ENCODE measurements around the gene ZFPL1. TPM values are rescaled to one million over a fixed set of nuclear protein-coding genes. Genes with fewer than 3 reads are reported as not detected.

Gene ZFPL1
- total RNA-seq, 1 donor from 2014 or later: 14.7 TPM

DNA sequence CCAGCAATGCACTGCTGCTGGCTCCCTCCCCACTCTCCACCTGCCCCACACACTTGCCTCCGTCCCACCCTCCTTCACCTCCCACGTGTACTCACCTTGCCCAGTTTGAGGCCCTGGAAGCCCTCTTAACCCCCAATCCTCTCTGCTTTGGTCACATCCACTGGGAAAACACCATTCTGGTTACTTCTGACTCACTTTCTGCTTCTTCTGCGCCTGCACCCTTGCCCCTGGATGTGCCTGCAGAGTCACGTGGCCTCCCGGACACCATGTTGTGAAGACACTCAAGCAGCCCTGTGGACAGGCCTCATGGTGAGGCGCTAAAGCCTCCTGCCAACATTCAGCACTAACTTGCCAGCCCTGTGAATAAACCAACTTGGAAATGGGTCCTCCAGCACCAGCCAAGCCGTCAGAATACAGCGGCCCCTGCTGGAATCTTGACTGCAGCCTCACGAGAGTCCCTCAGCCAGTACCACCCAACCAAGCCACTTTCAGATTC is 23.1 kb upstream of the ZFPL1 start:
- DNase-seq: no peak

DNA sequence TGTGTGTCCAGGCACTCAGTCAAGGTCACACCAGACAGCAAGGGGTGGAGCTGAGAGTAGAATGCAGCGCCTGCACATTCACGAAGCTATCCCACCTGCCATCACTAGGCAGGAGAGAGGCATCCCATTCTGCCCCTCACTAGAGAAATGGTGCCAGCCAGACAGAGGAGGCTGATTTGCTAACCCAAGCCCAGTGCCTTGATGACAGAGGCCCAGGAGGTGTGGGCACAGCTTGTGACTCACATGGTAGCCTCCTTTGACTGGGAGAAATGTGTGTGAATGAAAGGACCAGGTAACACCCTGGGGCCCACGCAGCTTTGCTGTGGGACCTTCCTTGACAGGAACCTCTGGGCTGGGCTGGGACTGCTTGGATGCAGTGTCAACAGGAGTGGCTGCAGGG is 20.5 kb upstream of the ZFPL1 start:
- no peak for DNase-seq

DNA sequence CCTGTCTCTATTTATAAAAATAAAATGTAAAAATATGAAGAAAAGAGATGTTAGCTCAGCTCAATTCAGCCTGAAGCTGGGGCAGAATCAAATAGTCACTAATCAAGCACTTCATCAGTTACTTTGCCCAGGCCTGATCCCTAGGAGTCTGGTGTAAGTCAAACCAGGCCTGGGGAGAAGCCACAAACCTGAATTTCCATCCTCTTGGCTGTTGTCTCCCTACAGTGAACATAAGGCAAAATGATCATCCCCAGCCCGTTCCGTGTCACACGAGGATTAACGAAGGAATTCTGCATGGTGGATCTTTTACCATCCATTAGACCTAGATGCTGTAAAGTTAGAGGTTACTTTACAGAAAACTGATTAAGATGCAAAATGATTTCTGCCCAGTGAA is 19.2 kb upstream of the ZFPL1 start:
- no peak for DNase-seq

DNA sequence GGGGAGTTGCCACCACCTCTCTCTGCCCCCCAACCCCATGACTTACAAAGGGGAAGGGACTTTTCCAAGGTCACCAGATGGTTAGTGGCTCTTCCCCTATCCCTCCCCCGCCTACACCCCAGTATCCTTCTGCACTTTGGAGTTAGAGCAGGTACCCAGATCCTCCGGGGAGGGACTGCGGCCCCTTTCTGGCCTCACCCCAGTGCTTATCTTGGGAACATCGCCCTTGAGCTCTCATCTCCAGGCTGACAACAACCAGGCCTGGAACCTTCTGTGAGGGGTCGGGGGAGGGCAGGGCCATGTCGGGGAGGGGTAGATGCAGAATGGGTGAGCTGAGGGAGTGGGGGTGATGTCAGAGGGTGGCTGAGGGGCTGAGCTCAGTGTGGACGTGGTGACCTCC is 18.2 kb upstream of the ZFPL1 start:
- DNase-seq: no peak

DNA sequence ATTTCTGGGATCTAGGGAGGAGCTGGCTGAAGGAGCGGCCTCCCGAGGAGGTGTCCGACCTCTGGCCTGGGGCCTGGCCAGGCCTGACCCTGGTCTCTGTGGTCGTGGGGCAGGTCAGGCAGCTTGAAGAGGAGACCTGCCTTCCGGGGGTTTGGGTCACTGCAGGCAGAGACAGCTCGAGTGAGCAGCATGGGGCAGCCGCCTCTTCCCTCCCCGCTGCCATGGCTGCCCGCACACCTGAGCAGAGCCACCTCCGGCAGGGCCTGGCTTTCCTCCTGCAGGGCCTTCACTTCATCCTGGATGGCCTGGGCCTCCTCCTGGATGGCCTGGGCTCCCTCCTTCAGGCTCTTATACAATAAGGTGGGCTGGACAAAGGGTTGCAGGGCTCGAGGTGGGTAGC is 17.7 kb upstream of the ZFPL1 start:
- DNase-seq: no peak

DNA sequence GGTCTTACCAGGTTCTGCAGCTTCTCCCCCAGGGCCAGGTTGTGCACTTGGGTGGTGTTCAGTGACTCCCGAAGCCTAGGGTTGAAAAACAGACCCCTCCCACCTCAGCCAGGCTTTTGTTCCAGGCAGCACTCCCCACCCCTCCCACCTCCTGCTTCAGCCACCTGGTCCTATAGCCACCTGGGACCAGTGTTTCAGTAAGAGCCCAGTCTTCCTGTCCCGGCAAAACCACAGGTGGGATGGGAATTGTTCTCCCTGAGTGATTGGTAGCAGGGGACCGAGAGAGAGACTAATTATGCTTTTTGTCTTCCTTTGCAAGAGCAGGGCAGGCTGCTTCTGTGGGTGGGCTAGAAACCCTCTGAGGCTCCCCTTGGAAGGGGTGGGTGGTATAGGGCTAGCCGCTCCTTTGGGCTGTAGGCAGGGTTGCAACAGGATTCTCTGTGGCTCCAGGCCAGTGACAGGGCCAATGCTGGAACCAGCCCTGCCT is 17.2 kb upstream of the ZFPL1 start:
- DNase-seq: no peak

DNA sequence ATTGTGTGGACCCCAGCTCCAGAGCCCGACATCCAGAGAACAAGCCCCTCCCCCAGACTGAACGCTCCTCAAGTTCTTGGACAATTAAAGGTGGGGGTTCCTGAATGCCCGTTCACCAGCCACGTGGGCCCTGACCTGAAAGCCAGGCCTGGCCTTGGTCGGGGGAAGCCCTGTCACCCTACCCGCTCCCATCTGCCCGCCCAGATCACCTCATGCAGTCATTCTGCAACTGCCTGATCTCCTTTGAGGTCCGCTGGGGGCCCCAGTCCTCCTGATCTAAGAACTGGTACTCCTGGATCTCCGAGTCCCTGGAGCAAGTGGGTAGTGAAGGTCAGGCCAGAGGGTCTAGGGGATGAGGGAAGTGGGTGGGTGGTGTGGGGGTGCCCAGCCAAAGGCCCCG is 16.6 kb upstream of the ZFPL1 start:
- no peak for DNase-seq

DNA sequence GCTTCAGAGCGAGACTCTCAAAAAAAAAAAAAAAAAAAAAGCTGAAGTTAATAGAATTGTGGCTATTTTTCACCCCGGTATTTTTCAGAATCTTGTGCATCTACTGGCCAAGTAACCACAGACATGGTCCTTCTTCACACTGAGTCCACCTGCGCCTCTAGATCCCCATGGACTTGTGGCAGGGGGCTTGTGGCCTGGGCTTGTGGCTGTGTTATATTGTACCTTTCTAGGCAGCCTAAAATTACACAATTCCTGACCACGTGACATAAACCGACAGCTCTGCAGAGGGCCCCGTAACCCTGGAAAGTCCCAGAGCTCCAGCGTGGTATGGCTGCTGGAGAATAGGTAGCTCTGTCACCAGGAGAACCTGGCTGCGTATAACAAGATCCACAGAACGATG is 14.8 kb upstream of the ZFPL1 start:
- no peak for DNase-seq

DNA sequence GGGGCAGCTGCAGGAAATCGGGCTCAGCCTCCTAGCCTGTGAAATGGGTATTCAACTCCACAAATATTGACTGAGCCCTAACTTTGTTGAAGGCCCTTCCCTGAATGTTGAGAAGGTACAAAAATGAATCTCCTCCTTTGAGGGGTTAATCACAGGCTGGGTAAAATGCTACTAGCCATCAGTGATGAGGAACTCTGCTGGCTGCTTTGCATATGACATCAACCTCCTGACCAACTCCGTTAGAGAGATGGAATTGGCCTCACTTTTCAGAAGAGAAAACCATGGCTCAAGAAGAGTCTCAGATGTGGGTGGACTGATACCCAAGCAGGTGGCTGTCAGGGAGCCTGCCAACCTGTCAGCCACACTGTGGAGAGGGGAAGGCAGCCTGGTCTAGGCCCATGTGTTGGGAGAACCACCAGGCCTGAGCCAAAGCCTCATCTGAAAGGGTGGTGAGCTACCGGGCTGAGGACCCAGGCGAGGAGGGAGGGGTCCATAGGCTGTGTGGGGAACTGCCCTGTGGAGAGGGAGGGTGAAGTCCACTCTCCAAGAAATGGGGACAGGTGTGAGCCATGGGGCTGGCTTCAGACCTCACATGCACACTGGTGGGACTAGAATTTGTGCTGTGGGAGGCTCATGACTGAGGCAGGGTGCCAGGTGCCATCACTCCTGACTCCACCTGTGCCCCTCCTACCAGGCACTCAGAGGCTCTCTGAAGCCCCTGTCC is 12.0 kb upstream of the ZFPL1 start:
- no peak for DNase-seq

DNA sequence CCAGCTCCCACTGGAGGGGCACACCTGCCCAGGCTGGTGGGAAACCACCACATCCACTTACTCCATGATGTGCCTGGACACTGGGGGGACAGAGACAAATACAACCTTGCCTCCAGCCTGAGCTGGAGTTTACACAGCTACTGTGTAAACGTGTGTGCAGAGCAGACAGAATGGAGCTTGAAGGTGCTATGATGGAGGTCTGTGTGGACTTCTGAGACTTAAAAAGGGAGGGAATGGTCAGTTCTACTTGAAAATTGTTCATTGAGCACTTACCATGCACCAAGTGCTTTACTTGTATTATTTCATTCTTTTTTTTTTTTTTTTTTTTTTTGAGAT is 11.4 kb upstream of the ZFPL1 start:
- no peak for DNase-seq

DNA sequence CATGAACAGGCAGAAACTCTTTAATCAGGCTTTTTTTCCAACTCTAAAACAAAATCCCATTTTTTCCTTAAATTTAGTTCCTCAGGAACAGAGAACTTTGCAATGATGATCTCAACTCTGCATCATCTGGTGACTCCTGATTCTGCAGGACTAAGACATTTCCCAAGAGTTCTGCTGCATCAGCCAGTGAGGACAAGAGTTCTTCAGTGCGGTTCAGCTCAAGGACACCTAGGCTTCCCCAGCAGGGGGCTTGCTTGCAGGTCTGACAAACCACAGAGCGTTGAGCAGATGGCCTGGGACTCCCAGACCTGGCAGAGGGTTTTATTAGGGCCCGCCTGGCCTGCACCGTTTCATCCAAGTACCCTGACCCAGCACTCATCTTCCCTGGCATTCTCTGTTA is 6.6 kb upstream of the ZFPL1 start:
- DNase-seq: no peak

DNA sequence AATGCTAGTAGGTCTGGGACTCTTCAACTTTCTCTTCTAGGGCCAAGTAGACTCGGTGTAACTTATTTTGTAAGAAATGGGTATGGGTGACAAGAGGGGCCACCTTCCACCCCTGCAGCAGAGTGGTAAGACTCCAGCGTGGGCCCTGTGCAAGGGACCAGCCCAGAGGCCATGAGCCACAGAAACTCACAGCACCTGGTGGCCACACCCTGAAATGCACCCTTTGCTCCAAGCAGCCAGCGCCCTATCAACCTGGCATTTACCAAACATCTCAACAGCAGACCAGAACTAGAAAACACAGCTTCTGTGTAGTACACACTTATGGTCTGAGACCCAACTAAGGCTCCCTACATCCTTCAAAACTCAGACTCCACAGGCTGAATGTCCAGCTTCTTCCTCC is 5.9 kb upstream of the ZFPL1 start:
- DNase-seq: no peak

DNA sequence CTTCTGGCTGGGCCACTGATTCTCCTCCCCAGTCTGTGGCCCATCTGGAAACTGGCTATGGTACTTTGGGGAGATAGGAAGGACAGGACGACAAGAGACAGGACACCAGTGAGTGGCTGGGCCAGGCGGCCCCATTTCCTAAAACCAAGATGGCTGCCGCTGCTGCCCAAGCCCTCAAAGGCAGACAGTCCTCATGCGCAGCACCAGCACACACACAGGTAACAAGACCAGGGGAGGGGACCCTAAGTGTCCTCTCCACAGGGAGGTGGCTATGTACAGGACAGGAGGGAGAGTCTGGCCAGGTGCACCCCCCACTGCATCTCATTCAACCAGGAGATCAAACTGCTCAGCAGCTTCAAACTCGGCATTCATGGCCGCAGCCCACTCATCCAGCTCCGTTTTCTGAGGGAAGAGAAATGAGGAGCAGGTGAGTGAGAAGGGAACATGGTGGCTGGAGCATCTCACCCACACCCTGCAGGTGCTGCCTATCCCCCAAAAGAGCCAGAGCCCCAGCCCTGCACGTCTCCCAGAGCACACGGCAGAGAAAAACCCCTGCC is 5.2 kb upstream of the ZFPL1 start:
- no peak for DNase-seq

DNA sequence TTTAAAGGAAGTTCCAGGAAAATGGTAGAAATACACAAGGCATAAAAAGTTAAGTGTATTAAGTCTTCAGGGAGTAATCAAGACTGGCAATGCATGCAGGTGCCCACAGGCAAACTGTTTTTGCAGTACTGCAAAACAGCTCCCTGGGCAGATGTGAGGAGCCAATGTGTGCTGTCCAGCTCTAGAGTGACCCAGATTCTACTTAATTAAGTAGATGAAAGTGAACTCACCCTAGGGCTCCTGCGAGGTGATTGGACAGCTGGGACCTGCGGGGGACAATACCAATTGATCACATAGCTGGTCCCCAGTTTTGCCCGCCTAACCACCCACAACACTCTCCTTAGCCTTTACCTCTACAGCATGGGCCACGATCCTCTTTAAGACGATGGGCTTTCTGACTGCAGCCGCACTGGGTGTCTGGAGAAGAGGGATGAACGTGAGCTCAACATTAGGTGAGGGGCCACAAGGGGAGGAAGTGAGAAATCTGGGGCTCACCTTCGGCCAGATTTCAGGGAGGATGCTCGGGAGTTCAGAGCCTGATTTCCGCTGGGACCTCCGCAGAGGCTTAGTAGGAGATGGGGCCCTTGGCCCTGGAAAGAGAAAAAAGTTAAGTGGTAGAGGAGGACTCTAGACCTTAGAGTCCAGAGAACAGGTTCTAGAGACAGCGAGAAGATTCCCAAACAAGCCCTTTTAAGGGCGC is 738 bp upstream of the ZFPL1 start:
- DNase-seq: no peak

DNA sequence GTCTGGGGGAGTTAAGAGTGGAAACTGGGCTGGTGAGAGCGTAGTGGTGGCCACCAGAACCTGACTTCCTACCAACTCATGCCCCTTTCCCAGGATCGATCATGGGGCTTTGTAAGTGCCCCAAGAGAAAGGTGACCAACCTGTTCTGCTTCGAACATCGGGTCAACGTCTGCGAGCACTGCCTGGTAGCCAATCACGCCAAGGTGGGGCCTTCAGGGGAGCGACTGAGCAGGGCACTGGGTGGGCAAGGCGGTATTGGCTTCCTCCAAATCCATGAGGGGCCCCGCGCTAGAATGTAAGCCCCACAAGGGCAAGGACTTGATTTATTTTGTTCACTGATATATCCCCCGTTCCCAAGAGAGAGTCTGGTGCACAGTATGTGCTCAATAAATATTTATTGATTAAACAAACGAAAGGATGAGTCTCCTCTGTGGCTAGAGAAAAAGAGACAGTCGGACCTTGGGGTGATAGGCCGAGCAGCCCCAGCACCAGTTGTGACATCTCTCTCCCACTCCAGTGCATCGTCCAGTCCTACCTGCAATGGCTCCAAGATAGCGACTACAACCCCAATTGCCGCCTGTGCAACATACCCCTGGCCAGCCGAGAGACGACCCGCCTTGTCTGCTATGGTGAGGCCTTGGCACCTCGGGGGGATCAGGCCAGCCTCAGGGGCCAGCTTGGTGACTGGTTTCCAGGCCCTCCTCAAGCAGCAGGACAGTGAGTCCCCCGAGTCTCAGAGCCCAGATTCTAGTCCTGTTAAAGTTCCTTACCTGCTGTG is 765 bp downstream of the ZFPL1 start:
- DNase-seq: no peak

DNA sequence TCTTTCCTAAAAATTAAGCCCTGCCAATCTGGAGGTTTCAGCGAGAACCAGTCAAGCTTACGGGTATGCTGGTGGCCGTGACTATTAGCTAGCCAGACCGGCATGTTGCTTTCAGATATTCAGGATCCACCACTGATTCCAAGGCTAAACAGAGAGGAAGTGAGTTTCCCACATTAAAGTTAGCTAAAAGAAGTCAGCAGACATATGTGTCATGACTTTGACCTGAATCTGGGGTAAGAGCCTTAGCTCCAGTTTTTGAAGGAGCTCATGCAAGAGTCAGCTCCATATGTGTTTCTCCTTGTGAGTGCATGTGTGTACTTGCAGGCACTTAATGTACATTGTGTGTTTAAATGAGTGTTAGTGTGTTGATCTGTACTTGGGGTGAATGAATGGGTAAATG is 1.4 kb downstream of the ZFPL1 start:
- DNase-seq: no peak

DNA sequence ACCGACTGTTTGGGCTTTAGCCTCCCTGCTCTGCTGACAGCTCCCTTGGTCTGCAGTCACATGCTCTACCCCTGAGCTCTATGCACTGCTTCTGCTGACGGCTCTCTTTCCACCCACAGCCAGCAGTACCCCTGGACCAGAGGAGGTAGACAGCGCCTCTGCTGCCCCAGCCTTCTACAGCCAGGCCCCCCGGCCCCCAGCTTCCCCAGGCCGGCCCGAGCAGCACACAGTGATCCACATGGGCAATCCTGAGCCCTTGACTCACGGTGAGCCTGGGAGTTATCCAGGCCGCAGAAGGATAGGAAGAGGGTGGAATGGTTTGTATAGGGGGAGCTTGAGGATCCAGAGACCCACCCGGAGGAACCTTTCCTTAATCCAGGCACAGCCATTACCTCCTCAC is 2.8 kb downstream of the ZFPL1 start:
- DNase-seq: no peak

DNA sequence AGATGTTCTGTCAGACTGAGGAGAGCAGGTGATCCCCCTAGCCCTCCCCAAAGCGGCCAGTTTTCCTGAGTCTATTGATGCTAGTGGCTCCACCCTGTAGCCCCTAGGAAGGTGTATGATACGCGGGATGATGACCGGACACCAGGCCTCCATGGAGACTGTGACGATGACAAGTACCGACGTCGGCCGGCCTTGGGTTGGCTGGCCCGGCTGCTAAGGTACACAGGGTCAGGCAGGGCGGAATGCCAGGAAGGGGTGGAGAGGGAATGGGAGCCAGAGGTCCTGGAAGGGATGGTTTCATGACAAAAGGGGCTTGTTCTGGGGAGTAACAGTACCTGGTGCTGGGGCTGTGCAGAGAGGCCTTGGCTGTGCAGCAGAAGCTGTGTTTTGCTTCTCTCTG is 3.2 kb downstream of the ZFPL1 start:
- no peak for DNase-seq

DNA sequence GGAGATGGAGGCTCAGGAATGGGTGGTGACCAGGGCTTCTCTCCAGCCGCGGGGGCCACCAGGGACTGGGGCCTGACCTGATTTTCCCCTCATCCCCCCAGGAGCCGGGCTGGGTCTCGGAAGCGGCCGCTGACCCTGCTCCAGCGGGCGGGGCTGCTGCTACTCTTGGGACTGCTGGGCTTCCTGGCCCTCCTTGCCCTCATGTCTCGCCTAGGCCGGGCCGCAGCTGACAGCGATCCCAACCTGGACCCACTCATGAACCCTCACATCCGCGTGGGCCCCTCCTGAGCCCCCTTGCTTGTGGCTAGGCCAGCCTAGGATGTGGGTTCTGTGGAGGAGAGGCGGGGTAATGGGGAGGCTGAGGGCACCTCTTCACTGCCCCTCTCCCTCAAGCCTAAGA is 3.8 kb downstream of the ZFPL1 start:
- no peak for DNase-seq

DNA sequence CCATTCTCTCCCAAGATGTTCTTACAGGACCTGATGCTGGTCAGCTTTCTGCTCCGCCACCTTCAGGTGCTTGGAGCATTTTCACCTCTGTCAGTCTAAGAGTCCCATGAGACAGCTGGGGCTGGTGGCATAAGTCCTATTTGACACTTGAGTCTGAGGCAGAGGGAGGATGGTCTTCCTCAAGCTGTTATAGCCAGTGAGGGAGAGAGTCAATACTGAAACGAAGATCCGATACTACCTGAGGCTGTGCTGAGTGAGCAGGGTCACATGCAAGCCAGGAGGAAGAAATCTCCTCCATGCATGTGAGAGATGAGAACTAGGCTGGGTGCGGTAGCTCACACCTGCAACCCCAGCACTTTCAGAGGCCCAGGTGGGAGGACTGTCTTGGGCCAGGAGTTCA is 5.6 kb downstream of the ZFPL1 start:
- DNase-seq: no peak

DNA sequence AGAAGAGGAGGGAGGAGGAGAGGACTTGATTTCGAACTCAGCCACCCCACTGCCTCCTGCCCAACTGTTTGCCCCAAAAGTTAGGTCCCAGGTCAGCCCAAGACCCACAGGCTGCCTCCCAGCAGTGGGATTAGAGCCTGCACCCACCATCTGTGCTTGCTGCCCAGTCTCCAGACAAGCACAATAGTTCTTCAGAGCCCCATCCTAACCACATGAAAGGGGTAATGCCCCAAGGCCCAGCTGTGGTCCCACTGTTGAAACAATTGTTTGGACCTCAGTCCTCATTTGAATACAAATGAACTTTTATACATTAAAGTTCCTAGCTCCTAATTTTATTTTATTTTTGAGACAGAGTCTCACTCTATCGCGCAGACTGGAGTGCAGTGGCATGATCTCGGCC is 6.6 kb downstream of the ZFPL1 start:
- DNase-seq: no peak

DNA sequence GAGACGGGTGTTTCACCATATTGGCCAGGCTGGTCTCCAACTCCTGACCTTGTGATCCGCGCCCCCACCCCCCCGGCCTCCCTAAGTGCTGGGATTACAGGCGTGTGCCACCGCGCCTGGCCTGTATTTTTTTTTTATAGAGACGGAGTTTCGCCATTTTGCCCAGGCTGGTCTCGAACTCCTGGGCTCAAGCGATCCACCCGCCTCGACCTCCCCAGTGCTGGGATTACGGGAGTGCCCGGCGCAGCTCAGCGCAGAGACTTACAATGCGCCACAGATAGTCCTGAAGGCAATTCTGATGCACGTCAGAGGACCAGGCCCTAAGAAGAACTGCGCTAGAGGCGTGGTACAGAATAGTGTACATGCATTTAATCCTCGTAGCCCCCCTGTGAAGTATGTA is 11.4 kb downstream of the ZFPL1 start:
- no peak for DNase-seq

Data from occipital lobe (tissue), 2 donors.